Ishikawa (cell line): ENCODE data around the gene GPR35.

Experiments
- EGR1 ChIP-seq: IDR thresholded peaks from 2 replicates; pipeline ENCODE4 v1.6.1; 2012
- FOXM1 ChIP-seq: IDR thresholded peaks from 2 replicates; pipeline ENCODE4 v1.6.1; 2012; ENCODE audit warnings: low read depth, borderline replicate concordance
- TAF1 ChIP-seq: IDR thresholded peaks from 2 replicates; pipeline ENCODE4 v1.6.1; 2012; ENCODE audit warnings: low read depth, mild to moderate bottlenecking
- TCF12 ChIP-seq: IDR thresholded peaks from 2 replicates; pipeline ENCODE4 v1.6.1; 2012; ENCODE audit warnings: low read depth

GRCh38 chr2:240583774-240584173 lies 41.5 kb upstream of the GPR35 start:
- TF ChIP-seq EGR1 (no peak), TCF12 (no peak), TAF1 (no peak), FOXM1 (no peak)
